A549 treated with AZD9567 at 1 μM for 4 hours (cell line): ENCODE measurements around the gene CACNG8. TPM values are rescaled to one million over a fixed set of nuclear protein-coding genes. Genes with fewer than 3 reads are reported as not detected.

Experiments
- total RNA-seq: library from RNA; stranded (reverse); fragments of 200-300 nt; extraction: Qiagen RNA extraction; gene quantifications from 5 replicates; pipeline ENCODE4 v1.2.3, GENCODE V29; 2022; ENCODE audit not compliant: insufficient read depth

CACNG8 gene
- 0.35 to 1.1 TPM (median 0.94 TPM) in 5 replicates for total RNA-seq

GRCh38 chr19:53962887-53963431, at the start of gene CACNG8:
TSS of gene CACNG8 (plus strand) at chr19:53962937.

GRCh38 chr19:53991224-53992113, 28.7 kb downstream of the CACNG8 start, which contains the start of gene CACNG6:
TSS of gene CACNG6 (plus strand) at chr19:53991637. CDS start at chr19:53992878, 1,241 bp downstream.

Other genes with a start within 250 kb of the CACNG8 start
- 0.02 TPM in 1 of 5 replicates, not detected in the others for gene NLRP12, start 138.6 kb upstream of the CACNG8 start, total RNA-seq
- gene MYADM, start 95.1 kb upstream of the CACNG8 start, total RNA-seq: 200 to 307 TPM (median 278 TPM) in 5 replicates
- gene PRKCG, start 80.7 kb upstream of the CACNG8 start, total RNA-seq: 1.9 to 6.8 TPM (median 5.6 TPM) in 5 replicates
- gene CACNG7, start 53.7 kb upstream of the CACNG8 start, total RNA-seq: 5.6 to 8.6 TPM (median 8.5 TPM) in 5 replicates
- 4.2 to 11.4 TPM (median 10.2 TPM) in 5 replicates for gene CACNG6, start 28.7 kb downstream of the CACNG8 start, total RNA-seq
- 0.45 to 0.99 TPM (median 0.63 TPM) in 4 of 5 replicates, not detected in the other for gene VSTM1, start 101.0 kb downstream of the CACNG8 start, total RNA-seq
- gene TARM1, start 118.4 kb downstream of the CACNG8 start, total RNA-seq: not detected in 5 replicates
- 0.18 to 0.38 TPM (median 0.29 TPM) in 4 of 5 replicates, not detected in the other for gene OSCAR, start 137.9 kb downstream of the CACNG8 start, total RNA-seq
- gene NDUFA3, start 139.9 kb downstream of the CACNG8 start, total RNA-seq: 206 to 250 TPM (median 226 TPM) in 5 replicates
- 20.0 to 21.2 TPM (median 20.3 TPM) in 5 replicates for gene TFPT, start 152.7 kb downstream of the CACNG8 start, total RNA-seq
- 108 to 123 TPM (median 114 TPM) in 5 replicates for gene PRPF31, start 152.8 kb downstream of the CACNG8 start, total RNA-seq
- 43.4 to 69.0 TPM (median 66.2 TPM) in 5 replicates for gene CNOT3, start 174.8 kb downstream of the CACNG8 start, total RNA-seq
- gene LENG1, start 196.8 kb downstream of the CACNG8 start, total RNA-seq: 8.1 to 9.5 TPM (median 9.0 TPM) in 5 replicates
- gene TMC4, start 210.2 kb downstream of the CACNG8 start, total RNA-seq: 0.87 to 1.3 TPM (median 1.1 TPM) in 4 of 5 replicates, not detected in the other
- 108 to 151 TPM (median 149 TPM) in 5 replicates for gene MBOAT7, start 226.6 kb downstream of the CACNG8 start, total RNA-seq
- gene TSEN34, start 228.4 kb downstream of the CACNG8 start, total RNA-seq: 65.1 to 131 TPM (median 122 TPM) in 5 replicates
- 2,144 to 2,323 TPM (median 2,292 TPM) in 5 replicates for gene RPS9, start 237.9 kb downstream of the CACNG8 start, total RNA-seq